Measurements from ENCODE around the gene PLEKHM2.

DNA sequence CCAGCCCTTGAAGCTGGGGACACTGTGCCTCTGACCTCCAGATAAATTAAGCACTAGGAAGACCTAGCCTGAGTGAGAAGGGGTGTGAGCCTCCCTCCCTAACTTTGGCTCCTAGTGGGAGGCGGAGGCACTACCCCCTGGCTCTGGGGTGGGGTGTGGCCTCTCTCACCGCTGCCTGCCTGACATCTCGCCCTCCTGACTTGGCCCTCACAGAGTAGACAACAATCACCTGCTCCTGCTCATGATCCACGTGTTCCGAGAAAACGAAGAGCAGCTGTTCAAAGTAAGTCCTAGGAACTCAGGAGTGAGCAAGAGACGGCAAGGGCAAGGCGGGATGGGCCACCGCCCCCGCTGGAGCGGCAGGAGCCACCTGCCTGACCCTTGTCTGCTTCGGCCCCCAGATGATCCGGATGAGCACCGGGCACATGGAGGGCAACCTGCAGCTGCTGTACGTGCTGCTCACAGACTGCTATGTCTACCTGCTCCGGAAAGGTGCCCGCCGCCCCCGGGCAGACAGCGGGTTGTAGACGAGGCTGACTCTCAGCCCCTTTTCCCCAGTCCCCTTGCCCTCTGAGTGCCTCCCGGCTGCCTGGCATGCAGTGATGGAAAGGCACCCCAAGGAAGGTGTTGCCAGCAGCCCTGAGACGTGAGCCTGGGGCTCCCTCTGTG lies 43.9 kb downstream of the PLEKHM2 start:
- TF ChIP-seq, protein P1, sequence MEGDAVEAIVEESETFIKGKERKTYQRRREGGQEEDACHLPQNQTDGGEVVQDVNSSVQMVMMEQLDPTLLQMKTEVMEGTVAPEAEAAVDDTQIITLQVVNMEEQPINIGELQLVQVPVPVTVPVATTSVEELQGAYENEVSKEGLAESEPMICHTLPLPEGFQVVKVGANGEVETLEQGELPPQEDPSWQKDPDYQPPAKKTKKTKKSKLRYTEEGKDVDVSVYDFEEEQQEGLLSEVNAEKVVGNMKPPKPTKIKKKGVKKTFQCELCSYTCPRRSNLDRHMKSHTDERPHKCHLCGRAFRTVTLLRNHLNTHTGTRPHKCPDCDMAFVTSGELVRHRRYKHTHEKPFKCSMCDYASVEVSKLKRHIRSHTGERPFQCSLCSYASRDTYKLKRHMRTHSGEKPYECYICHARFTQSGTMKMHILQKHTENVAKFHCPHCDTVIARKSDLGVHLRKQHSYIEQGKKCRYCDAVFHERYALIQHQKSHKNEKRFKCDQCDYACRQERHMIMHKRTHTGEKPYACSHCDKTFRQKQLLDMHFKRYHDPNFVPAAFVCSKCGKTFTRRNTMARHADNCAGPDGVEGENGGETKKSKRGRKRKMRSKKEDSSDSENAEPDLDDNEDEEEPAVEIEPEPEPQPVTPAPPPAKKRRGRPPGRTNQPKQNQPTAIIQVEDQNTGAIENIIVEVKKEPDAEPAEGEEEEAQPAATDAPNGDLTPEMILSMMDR (IDR thresholded peaks at IDR 0.05; ENCODE audit: low read length), result no peak
- TF ChIP-seq EZH2 (optimal IDR thresholded peaks at IDR 0.05; ENCODE audit: low read depth, low read length), result no peak

All from MM.1S (cell line).